Upper lobe of right lung (tissue), 1 donor: ENCODE data around the gene BABAM2. TPM values are rescaled to one million over a fixed set of nuclear protein-coding genes. Genes with fewer than 3 reads are reported as not detected.
A peak's percentile ranks its signal among the peaks of the same experiment; 100 is the strongest.

Experiments used
- ATAC-seq: fragments of 200-7000 bp; cut with Tn5 transposase; one replicate; pipeline ENCODE4 v1.9.1; 2020; ENCODE audit warnings: mild to moderate bottlenecking, moderate library complexity
- DNase-seq: peaks from one replicate; pipeline ENCODE4 v3.0.0-alpha.2; 2020
- H3K27ac ChIP-seq: fragments of 200-600 bp; one replicate; pipeline ENCODE4 v1.8.0; 2022
- H3K27me3 ChIP-seq: fragments of 200-600 bp; one replicate; pipeline ENCODE4 v1.8.0; 2022; ENCODE audit warnings: mild to moderate bottlenecking
- H3K36me3 ChIP-seq: fragments of 200-600 bp; one replicate; pipeline ENCODE4 v1.8.0; 2022
- H3K4me1 ChIP-seq: fragments of 200-600 bp; one replicate; pipeline ENCODE4 v1.8.0; 2022
- H3K4me3 ChIP-seq: fragments of 200-600 bp; one replicate; pipeline ENCODE4 v1.8.0; 2022; ENCODE audit warnings: mild to moderate bottlenecking
- H3K9me3 ChIP-seq: fragments of 200-600 bp; one replicate; pipeline ENCODE4 v1.8.0; 2022
- CTCF ChIP-seq: fragments of 200-600 bp; IDR thresholded peaks from one replicate; pipeline ENCODE4 v1.8.0; 2022; ENCODE audit warnings: antibody characterized with exemption
- intact Hi-C: fragments of 100-400 bp; cut with DNase I; formaldehyde crosslinking; loops from one replicate; pipeline ENCODE4 v1.11.0; 2022
- total RNA-seq: library from RNA; stranded (reverse); fragmentation: NEBNext Ultra II Directional; extraction: Animal tissue kit (Norgen Biotek cat#: 25700); gene quantifications from one replicate; pipeline ENCODE4 v1.2.1, GENCODE V29; 2021
- donor health status: DM: no; HTN: yes; CAD: no; lungs with severe emphysema.

BABAM2 gene
- total RNA-seq, 1 donor from 2014 or later, result 36.2 TPM

DNA sequence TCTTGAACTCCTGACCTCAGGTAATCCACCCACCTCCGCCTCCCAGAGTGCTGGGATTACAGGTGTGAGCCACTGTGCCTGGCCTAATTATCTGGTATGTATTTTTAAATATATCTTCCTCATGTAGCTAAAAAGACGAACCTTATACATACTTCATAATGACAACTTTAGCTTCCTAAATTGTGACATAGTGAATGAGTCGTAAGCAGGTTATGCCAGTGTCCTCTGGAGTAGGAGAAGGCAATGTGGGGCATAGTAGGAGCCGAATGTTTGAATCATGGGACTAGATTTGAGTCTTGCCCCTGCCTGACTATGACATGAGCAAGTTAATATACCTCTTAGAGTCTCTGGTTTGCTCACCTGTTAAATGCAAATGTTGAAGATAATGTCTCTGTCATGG, 406.4 kb downstream of the BABAM2 start:
- DNase-seq (no peak), ATAC-seq (no peak)
- Histone ChIP-seq H3K27ac (no peak overlapping the region), H3K36me3 (peaks cover 13% of the 10 kb centered on the region), H3K4me1 (no peaks in the 10 kb centered on the region), H3K27me3 (no peaks in the 10 kb centered on the region), H3K9me3 (no peaks in the 10 kb centered on the region), H3K4me3 (no peak overlapping the region)
- no peak for TF ChIP-seq CTCF
- intact Hi-C loops, result no loop called here

DNA sequence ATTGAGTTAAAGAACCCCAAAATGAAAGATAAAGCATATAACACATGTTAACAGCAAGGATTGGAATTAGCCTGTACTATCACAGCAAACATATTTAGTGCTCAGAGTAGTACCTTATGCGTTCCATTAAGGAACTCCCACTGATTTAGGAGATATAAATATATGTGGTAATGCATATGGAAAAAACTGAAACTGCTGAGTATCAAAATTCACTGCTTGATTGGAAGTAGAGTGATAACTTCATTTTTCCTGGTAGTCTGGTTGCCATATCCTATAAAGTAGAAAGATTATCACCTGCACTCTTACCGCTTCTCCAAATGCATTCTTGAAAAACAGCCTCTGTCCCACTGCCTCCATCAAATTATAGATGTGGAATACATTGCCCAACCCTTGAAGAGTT, 407.0 kb downstream of the BABAM2 start:
- DNase-seq (no peak), ATAC-seq (no peak)
- no peak overlapping the region for H3K4me3 ChIP-seq
- H3K27me3 ChIP-seq, result no peaks in the 10 kb centered on the region
- H3K27ac ChIP-seq, result no peak overlapping the region
- peaks cover 13% of the 10 kb centered on the region for H3K36me3 ChIP-seq
- no peaks in the 10 kb centered on the region for H3K9me3 ChIP-seq
- no peak for TF ChIP-seq CTCF
- H3K4me1 ChIP-seq, result no peaks in the 10 kb centered on the region
- intact Hi-C loops, result no loop called here

DNA sequence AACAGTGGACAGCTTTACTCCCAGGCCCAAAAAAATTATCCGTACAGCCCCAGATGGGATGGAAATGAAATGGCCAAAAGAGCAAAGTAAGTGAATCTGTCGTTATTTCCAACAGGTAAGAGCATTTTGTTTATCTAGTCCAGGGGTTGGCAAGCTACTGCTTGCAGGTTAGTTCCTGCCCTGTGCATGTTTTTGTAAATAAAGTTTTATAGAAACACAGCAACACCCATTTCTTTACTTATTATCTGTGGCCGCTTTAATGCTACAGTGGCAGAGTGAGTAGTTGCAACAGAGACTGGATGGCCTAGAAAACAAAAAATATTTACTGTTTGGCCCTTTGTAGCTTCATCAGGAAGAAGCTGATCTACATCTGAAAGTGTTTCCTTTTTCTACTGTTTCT, 407.9 kb downstream of the BABAM2 start:
- Histone ChIP-seq H3K9me3 (no peaks in the 10 kb centered on the region), H3K4me3 (no peak overlapping the region), H3K36me3 (peaks cover 13% of the 10 kb centered on the region), H3K4me1 (no peaks in the 10 kb centered on the region), H3K27ac (no peak overlapping the region), H3K27me3 (no peaks in the 10 kb centered on the region)
- no peak for TF ChIP-seq CTCF
- DNase-seq (no peak), ATAC-seq (no peak)
- intact Hi-C loops, result no loop called here

- TF ChIP-seq CTCF, result no peak
- Histone ChIP-seq H3K4me1 (no peaks in the 10 kb centered on the region), H3K4me3 (no peak overlapping the region), H3K27ac (peak overlapping the region; percentile 1), H3K9me3 (no peaks in the 10 kb centered on the region), H3K36me3 (peaks cover 13% of the 10 kb centered on the region), H3K27me3 (no peaks in the 10 kb centered on the region)
- DNase-seq, result no peak
- no peak for ATAC-seq
- intact Hi-C loops, result no loop called here
Observed at GRCh38 chr2:28300485-28301341, 410.2 kb downstream of the BABAM2 start.

- H3K4me1 ChIP-seq, result no peaks in the 10 kb centered on the region
- H3K9me3 ChIP-seq, result no peaks in the 10 kb centered on the region
- DNase-seq (no peak), ATAC-seq (no peak)
- TF ChIP-seq CTCF, result no peak
- H3K36me3 ChIP-seq, result peaks cover 2% of the 10 kb centered on the region
- H3K4me3 ChIP-seq, result no peak overlapping the region
- H3K27me3 ChIP-seq, result no peaks in the 10 kb centered on the region
- H3K27ac ChIP-seq, result no peak overlapping the region
- intact Hi-C loops, result no loop called here
Observed at GRCh38 chr2:28305202-28305601, 414.7 kb downstream of the BABAM2 start.
